ENCODE measurements around the gene MTFR1L.

MTFR1L gene

GRCh38 chr1:25793585-25794170 is 26.1 kb upstream of the MTFR1L start:
- no peak for TF ChIP-seq CTCF (IDR thresholded peaks at IDR 0.05; ENCODE audit: extremely low read depth, missing control alignments)
- no peak for DNase-seq (ENCODE audit: low spot score)

GRCh38 chr1:25794325-25794724 is 25.4 kb upstream of the MTFR1L start:
- no peak for TF ChIP-seq CTCF (IDR thresholded peaks at IDR 0.05; ENCODE audit: extremely low read depth, missing control alignments)
- DNase-seq (ENCODE audit: low spot score): no peak

- no peak for DNase-seq (ENCODE audit: low spot score)
- TF ChIP-seq CTCF (IDR thresholded peaks at IDR 0.05; ENCODE audit: extremely low read depth, missing control alignments): no peak
These were observed 24.5 kb upstream of the MTFR1L start for GRCh38 chr1:25795211-25795610.

- TF ChIP-seq CTCF (IDR thresholded peaks at IDR 0.05; ENCODE audit: extremely low read depth, missing control alignments): no peak
- DNase-seq (ENCODE audit: low spot score): no peak
These were observed 23.6 kb upstream of the MTFR1L start for GRCh38 chr1:25795946-25796810.

- peak; percentile 86 for TF ChIP-seq CTCF (IDR thresholded peaks at IDR 0.05; ENCODE audit: extremely low read depth, missing control alignments)
- peak; percentile 73 for DNase-seq (ENCODE audit: low spot score)
These were observed 22.8 kb upstream of the MTFR1L start for GRCh38 chr1:25796811-25797458.

- no peak for DNase-seq (ENCODE audit: low spot score)
These were observed 21.8 kb upstream of the MTFR1L start for GRCh38 chr1:25797939-25798338.

More at GRCh38 chr1:25797939-25798338, 21.8 kb upstream of the MTFR1L start:
- peak; percentile 40 for TF ChIP-seq CTCF (IDR thresholded peaks at IDR 0.05; ENCODE audit: extremely low read depth, missing control alignments)

Data from GM20000 (cell line).